ENCODE data around the gene TMEM128. TPM values are rescaled to one million over a fixed set of nuclear protein-coding genes. Genes with fewer than 3 reads are reported as not detected.

The TMEM128 gene
- total and polyA plus RNA-seq, 2 of the 13 experiments (the other 11 are each of a cell fraction or from before 2014, with no cell fraction given): 19.4 to 27.9 TPM

DNA sequence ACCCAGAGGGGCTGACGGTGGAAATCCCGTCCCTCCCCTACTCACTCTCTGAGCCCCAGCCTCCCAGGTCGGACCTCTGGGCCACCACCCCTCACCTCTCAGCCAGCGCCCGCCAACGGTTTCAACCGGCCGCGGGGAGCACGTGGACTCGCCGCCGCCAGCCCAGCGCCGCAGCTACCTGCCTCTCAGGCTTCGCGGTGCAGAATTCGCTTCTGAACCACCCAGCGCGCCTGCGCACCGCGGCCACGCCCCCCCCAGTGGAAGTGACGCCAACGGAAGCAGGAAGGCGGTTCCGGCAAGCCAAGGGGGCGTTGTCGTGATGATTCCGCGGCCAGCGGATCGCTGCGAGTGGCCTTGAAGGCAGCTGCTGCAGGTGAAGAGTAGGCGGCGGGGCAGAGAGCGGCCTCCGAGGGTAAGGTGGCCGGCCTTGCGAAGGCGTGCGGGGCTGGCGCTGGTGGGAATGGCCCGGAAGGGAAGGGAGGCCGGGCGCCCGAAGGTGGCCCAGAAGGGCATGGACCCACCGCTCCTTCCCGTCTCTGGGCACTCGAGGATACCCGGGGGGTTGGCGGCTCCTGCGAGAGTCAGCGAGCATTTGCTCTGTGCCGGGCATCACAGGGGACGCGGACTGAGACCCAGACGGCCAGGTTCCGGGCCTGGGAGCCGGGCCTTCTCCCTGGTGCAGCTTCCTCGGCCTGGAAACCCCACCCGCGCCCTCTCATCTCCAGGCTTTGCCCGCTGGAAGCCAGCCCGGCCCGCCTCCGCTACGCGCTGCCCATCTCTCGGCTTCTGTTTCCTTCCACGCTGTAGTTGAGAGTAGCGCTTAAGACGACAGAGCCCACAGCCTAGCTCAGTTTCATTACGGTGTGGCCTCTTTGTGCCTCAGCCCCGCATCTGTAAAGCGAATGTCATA is 42.2 kb upstream of the TMEM128 start, which contains the start of the genes LYAR and ZBTB49 (continued):
- TF ChIP-seq RELA (CRISPR knock-in tag; IDR thresholded peaks at IDR 0.05): peak; percentile 23; the same call in 1 of the 2 replicates
- peak; percentile 94 for TF ChIP-seq KAT8 (CRISPR knock-in tag; IDR thresholded peaks at IDR 0.05)
- no peak for TF ChIP-seq ATAD3A (CRISPR knock-in tag; IDR thresholded peaks at IDR 0.05)
- peak; percentile 86 for TF ChIP-seq ZFP90 (CRISPR knock-in tag; IDR thresholded peaks at IDR 0.05; ENCODE audit: borderline replicate concordance)
- TF ChIP-seq, protein P1, sequence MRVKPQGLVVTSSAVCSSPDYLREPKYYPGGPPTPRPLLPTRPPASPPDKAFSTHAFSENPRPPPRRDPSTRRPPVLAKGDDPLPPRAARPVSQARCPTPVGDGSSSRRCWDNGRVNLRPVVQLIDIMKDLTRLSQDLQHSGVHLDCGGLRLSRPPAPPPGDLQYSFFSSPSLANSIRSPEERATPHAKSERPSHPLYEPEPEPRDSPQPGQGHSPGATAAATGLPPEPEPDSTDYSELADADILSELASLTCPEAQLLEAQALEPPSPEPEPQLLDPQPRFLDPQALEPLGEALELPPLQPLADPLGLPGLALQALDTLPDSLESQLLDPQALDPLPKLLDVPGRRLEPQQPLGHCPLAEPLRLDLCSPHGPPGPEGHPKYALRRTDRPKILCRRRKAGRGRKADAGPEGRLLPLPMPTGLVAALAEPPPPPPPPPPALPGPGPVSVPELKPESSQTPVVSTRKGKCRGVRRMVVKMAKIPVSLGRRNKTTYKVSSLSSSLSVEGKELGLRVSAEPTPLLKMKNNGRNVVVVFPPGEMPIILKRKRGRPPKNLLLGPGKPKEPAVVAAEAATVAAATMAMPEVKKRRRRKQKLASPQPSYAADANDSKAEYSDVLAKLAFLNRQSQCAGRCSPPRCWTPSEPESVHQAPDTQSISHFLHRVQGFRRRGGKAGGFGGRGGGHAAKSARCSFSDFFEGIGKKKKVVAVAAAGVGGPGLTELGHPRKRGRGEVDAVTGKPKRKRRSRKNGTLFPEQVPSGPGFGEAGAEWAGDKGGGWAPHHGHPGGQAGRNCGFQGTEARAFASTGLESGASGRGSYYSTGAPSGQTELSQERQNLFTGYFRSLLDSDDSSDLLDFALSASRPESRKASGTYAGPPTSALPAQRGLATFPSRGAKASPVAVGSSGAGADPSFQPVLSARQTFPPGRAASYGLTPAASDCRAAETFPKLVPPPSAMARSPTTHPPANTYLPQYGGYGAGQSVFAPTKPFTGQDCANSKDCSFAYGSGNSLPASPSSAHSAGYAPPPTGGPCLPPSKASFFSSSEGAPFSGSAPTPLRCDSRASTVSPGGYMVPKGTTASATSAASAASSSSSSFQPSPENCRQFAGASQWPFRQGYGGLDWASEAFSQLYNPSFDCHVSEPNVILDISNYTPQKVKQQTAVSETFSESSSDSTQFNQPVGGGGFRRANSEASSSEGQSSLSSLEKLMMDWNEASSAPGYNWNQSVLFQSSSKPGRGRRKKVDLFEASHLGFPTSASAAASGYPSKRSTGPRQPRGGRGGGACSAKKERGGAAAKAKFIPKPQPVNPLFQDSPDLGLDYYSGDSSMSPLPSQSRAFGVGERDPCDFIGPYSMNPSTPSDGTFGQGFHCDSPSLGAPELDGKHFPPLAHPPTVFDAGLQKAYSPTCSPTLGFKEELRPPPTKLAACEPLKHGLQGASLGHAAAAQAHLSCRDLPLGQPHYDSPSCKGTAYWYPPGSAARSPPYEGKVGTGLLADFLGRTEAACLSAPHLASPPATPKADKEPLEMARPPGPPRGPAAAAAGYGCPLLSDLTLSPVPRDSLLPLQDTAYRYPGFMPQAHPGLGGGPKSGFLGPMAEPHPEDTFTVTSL (CRISPR knock-in tag; IDR thresholded peaks at IDR 0.05; ENCODE audit: borderline replicate concordance): peak; percentile 42; the same call in 1 of the 2 replicates
- no peak for TF ChIP-seq AKNA (CRISPR knock-in tag; IDR thresholded peaks at IDR 0.05; ENCODE audit: borderline replicate concordance)
- TF ChIP-seq, protein P2, sequence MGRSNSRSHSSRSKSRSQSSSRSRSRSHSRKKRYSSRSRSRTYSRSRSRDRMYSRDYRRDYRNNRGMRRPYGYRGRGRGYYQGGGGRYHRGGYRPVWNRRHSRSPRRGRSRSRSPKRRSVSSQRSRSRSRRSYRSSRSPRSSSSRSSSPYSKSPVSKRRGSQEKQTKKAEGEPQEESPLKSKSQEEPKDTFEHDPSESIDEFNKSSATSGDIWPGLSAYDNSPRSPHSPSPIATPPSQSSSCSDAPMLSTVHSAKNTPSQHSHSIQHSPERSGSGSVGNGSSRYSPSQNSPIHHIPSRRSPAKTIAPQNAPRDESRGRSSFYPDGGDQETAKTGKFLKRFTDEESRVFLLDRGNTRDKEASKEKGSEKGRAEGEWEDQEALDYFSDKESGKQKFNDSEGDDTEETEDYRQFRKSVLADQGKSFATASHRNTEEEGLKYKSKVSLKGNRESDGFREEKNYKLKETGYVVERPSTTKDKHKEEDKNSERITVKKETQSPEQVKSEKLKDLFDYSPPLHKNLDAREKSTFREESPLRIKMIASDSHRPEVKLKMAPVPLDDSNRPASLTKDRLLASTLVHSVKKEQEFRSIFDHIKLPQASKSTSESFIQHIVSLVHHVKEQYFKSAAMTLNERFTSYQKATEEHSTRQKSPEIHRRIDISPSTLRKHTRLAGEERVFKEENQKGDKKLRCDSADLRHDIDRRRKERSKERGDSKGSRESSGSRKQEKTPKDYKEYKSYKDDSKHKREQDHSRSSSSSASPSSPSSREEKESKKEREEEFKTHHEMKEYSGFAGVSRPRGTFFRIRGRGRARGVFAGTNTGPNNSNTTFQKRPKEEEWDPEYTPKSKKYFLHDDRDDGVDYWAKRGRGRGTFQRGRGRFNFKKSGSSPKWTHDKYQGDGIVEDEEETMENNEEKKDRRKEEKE (IDR thresholded peaks at IDR 0.05): no peak
- no peak for TF ChIP-seq WIZ (CRISPR knock-in tag; IDR thresholded peaks at IDR 0.05)
- TF ChIP-seq SP5 (CRISPR knock-in tag; IDR thresholded peaks at IDR 0.05; ENCODE audit: borderline replicate concordance, low read depth): no peak
- TF ChIP-seq SNAI1 (CRISPR knock-in tag; IDR thresholded peaks at IDR 0.05; ENCODE audit: borderline replicate concordance): peak; percentile 92; the same call in 1 of the 2 replicates
- TF ChIP-seq FOXO4 (CRISPR knock-in tag; conservative IDR thresholded peaks at IDR 0.05): no peak
- TF ChIP-seq ZNF232 (CRISPR knock-in tag; IDR thresholded peaks at IDR 0.05; ENCODE audit: borderline replicate concordance): peak; percentile 72; the same call in 1 of the 2 replicates
- no peak for TF ChIP-seq ZNF549 (CRISPR knock-in tag; IDR thresholded peaks at IDR 0.05)

All from HepG2 (cell line).